ENCODE results near the gene FUT2. TPM values are rescaled to one million over a fixed set of nuclear protein-coding genes. Genes with fewer than 3 reads are reported as not detected.
"Not testable (repeated sequence)": the region's sequence is repeated elsewhere in the genome, so short reads cannot be mapped to it uniquely, and the experiment has no call there.

The FUT2 gene
- polyA plus RNA-seq, 5 donors, result 1.5 to 3.2 (median 2.3) TPM

DNA sequence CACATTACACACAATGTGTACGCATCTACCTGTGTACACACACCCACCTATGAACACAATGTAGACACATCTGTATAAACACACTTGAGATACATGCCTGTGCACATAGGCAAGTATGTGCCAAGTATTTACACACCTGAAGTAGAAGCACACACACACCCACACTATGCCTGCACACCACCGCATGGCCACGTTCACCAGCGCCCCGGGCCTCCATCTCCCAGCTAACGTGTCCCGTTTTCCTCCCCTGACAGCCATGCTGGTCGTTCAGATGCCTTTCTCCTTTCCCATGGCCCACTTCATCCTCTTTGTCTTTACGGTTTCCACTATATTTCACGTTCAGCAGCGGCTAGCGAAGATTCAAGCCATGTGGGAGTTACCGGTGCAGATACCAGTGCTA, 6.9 kb downstream of the FUT2 start:
- no peak for DNase-seq

DNA sequence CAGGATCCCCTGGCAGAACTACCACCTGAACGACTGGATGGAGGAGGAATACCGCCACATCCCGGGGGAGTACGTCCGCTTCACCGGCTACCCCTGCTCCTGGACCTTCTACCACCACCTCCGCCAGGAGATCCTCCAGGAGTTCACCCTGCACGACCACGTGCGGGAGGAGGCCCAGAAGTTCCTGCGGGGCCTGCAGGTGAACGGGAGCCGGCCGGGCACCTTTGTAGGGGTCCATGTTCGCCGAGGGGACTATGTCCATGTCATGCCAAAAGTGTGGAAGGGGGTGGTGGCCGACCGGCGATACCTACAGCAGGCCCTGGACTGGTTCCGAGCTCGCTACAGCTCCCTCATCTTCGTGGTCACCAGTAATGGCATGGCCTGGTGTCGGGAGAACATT, 7.5 kb downstream of the FUT2 start:
- no peak for DNase-seq

GRCh38 chr19:48705431-48705830, 9.7 kb downstream of the FUT2 start:
- DNase-seq, result no peak

- no peak for DNase-seq
These were observed 12.7 kb downstream of the FUT2 start for GRCh38 chr19:48708471-48708870.

- no peak for DNase-seq
These were observed 15.4 kb downstream of the FUT2 start for GRCh38 chr19:48711106-48711662.

DNA sequence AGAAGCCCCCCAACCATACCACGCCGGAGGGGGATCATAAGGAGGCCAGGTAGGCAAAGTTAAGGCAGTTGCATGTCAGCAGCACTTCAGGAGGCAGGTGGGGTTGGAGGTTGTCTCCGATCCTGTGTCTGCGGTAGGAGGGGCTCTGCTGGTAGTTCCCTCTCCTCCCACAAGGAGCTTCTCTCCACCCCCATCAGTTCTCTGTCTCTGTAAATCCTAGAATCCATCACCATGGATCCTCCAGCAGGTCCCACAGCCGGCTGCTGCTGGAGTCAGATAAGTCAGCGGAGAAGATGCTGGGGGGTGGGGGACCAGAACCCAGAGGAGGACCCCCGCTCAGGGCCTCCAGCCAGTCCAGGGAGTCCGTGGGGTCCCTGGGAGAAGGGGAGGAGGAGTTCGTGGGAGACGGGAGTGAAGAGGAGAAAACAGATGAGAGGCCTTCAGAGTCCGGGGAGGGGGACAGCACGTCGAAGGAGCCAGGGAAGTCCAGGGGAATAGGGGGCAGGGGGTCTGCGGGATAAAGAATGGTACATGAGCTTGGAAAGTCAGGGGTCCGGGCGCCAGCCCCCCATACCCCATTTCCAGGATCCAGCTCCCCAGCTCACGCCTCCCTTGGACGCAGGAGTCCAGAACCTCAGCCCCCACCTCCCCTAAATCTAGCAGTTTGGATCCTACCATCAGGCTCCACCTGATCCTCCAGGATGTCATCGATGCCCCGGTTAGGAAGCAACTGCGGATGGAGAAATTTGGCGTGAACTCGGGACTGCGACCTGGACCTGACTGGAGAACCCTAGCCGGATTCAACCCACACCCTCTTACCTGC, 17.5 kb downstream of the FUT2 start:
- no peak for DNase-seq

GRCh38 chr19:48713864-48714755, 18.3 kb downstream of the FUT2 start:
- DNase-seq, result peak; percentile 100

DNA sequence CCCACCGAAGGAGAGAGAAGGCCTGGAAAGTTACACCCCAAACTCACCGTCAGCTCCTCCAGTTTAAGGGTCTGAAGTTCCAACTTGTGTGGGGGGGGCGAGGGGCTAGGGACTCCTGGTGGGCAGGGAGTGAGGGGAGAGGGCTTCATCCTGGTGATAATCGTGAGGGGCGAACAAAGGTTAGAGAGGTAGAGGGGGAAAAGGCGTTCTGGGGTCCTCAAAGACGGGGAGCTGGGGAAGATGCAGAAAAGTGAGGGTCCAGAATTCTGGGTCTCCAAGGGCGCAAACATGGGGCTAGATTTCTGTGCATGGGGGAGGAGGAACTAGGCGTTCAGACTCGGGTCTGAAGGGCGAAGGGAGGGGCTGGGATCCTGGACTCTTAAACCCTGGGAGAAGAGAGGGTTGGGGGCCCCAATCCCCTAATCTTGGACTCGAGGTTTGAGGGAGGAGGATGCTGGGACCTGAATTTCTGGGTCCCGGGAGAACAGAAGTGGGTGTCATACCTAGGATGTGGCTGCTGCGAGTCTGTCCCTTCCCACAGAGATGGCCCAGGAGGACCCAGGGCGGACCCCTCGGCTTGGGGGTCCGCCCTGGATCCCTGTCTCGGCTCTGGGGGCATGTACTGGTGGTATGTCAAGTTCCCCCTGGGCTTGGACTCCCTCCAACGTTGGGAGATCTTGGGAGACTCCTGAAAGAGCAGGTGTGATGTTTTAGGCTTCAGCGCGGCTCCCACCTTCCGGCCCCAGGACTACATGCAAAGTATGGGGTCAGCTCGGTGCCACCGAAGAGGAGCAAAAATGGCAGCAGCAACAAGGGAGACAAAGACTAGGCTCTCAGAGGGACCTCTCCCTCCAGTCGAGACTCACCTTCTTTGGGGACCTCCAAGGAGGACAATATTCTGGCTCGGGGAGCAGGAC, 19.2 kb downstream of the FUT2 start:
- no peak for DNase-seq

GRCh38 chr19:48715681-48716171, 20.0 kb downstream of the FUT2 start:
- no peak for DNase-seq

DNA sequence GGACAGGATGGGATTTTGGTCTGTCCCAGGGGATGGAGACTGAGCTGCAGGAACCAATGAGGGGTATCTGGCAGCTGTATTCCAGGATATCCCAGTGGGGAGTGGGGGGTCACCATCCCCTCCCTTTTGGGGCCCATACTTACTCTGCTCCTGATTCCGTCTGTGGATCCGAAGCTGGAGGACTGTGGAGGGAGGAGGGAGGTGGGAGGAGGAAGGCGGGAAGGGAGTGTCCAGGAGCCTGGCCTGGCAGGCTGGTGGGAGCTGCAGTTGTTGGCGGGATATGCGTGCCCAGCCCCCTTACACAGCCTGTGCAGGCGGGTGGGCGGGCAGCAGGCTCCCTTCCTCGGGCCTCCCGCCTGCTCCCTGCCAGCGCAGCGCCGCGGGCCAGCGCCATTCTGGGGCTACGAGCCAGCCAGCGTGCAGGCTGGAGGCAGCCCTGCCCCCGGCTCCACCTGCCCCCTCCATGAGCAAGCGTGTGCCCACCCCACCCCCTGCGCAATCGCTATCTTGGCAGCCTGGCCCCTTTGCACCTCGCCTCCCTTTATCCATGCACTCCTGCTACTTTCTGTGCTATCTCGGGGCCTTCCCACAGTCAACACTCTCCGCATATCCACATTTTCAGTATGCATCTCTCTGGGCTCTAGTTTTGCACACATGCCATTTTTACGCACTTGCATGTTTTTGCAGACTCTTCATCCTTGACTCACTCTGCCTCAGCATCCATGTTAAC, 21.0 kb downstream of the FUT2 start:
- peak; percentile 72 to 75 for DNase-seq

GRCh38 chr19:48718106-48718505, 22.3 kb downstream of the FUT2 start:
- not testable (repeated sequence) for DNase-seq

DNA sequence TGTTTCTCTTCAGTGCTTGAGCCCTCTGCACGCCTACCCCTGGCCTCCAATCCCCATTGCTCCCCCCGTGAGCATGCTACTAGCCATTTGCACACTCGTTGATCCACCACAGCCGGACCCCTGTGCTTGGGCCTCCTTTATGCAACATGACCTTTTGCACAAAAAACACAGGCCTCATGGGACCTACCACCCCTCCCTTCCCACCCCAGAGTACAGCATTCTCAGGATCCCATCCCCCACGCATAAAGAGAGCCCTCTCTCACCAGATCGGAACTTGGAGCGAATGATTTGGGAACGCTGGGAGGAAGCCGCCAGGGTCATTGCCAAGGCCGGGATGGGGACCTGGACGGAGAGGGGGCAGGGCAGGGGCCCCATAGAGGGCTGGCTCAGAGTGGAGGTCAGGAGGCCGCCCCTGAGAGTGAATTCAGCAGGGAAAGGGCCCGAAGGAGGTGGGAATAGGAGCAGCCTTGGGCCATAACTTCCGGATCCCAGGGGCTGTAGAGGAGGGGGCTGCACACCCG, 23.0 kb downstream of the FUT2 start:
- DNase-seq, result no peak

DNA sequence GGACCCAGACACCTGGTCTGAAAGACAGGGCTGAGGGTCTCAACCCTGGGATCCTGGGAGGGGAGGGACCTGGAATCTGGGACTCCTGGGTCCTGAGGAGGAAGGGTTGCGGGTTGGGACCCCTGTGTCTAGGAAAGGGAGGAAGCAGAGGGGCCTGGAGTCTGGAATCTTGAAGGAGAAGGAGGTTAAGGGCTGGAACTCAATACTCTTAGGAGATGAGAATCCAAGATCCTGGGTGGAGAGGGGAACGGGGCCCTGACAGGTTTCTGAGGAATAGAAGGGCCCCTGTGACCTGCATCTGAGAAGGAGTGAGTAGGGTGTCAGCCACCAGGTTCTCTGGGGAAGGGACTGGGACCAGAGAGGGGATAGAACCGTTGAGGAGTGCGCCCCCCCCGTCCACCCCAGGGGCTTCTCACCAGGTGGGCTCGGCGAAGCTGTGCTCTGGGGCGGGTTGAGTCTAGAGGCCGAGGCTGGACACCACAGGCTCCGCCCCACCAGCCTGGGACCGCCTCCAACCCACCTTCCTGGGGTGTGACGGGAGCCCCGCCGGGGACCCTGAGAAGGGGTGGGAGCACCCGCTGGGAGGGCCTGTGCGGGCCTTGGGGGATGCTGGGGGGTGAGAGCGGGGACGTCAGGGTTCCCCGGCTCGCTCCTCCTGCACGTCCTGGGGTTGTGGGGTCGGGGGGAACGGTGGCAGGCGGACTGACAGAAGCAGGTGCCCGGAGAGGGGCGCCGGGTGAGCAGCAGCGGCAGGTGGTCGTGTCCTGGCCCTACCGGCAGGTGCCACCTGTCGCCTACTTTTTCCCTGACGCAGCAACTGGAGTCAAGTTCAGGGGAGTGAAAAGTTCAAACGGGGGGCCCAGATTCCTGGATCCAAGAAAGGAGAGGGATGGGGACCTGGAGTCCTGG, 23.7 kb downstream of the FUT2 start, which contains the start of gene MAMSTR:
TSS of gene MAMSTR (minus strand) at position 463 of the 909 bp plus-strand sequence. CDS start 694 bp downstream, outside the sequence.
- DNase-seq, result no peak

DNA sequence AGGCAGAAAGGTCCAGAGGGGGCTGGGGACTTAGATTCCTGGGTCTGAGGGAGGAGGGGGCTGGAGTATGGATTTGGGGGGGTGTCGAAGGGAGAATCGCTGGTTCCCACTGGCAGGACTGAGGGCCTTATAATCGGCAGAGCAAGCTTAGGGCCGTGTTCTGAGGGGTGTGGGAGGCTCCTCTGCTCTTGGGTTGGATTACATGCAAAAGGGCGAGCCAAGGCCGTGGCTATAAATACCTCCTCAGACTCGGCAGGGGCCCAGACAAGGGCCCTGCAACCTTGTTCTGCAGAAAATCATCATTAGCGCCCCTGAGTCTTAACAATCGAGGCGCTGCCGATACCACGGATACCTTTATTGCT, 24.5 kb downstream of the FUT2 start:
- no peak for DNase-seq

DNA sequence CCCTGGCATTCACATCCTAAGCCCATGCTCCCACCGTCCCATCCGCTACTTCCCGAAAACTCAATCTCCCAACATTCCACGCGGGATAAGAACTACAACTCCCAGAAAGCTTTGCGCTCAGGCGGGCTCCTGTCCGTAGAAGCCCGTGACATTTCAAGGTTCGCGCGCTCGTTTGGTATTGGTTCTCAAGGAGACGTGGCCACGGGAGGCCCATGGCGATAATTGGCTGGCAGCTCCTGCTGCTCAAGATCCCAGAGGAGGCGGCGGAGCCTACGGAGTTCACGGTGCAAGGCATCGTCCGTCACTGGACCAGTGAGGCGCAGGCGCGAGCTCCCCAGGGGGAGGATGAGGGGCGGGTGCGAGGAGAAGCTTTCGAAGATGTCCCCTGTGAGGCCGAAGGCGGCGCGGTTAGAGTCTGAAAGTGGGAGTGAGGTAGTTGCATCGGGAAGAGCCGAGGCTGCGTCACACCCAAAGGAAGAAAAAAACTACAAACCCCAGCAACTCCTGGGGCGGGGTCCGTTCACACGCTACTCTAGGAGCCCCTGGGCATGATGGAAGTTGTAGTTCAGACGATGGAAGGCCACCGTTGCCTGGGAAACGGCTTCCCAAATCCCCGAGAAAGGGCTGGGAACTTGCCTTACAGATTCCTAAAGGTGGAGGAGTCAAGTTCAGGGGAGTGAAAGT, 25.0 kb downstream of the FUT2 start:
- peak; percentile 98 for DNase-seq

DNA sequence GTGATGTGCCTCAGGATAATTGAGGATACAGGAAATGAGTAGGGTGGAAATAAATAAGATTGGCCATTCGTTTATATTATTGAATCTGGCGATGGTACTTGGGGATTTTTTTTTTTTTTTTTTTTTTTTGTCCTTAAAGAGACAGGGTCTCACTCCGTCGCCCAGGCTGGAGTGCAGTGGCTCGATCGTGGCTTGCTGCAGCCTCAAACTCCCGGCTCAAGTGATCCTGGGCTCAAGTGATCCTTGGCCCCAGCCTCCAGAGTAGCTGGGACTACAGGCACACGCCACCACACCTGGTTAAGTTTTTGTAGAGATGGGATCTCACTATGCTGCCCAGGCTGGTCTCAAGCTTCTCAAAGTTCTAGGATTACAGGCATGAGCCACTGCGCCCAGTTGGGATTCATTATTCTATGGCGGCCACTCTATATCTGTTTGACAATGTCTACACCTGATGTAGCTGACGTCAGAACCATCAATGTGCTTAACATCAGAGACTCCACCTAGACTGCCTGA, 26.5 kb downstream of the FUT2 start:
- DNase-seq, result no peak

DNA sequence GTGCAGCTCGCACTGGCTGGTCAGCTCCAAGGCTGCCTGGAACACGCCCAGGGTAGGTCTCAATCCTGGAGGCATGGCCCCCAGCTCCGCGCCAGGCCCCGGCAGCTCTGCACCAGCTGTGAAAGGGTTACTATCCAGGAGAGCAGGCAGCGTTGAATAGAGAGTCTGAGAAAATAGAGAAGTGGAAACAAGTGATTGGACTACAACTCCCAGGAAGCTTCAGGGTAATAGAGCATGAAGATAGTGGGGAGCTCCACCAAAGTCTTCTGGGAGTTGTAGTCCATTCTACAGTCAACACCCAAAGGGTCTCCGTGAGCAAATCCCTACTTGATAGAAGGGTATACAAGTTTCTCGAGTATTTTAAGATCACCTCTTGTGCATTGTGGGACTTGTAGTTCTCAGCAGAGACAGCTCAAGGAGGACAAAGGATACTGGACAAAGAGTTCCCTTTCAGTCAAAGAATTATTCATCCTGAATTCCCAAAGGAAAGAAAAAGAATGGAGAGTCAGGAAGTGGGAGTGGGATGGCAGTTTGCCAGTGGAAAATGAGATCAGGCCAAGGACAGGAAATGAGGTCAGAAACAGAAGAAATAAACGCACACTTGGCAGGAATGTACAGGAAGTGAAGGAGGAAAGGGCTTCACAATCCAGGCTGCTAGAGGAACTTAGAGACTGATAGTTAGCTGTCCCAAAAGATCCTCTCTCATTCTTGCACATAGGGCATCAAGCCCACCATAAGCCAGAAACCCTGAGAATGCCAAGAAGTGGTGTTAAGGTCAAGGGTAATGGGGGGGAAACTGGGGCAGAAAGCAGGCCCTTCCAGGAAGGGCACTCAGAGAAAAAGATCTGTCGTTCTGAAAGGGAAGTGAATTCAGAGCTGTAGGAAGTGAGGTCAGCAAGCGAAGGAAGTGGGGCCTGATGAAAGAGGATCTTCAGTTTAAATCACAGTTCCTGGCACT, 29.3 kb downstream of the FUT2 start:
- DNase-seq, result peak; percentile 79 to 85

All from right lung (tissue), 5 donors.